ENCODE results near the gene AGAP1.

- TF ChIP-seq, protein P1, sequence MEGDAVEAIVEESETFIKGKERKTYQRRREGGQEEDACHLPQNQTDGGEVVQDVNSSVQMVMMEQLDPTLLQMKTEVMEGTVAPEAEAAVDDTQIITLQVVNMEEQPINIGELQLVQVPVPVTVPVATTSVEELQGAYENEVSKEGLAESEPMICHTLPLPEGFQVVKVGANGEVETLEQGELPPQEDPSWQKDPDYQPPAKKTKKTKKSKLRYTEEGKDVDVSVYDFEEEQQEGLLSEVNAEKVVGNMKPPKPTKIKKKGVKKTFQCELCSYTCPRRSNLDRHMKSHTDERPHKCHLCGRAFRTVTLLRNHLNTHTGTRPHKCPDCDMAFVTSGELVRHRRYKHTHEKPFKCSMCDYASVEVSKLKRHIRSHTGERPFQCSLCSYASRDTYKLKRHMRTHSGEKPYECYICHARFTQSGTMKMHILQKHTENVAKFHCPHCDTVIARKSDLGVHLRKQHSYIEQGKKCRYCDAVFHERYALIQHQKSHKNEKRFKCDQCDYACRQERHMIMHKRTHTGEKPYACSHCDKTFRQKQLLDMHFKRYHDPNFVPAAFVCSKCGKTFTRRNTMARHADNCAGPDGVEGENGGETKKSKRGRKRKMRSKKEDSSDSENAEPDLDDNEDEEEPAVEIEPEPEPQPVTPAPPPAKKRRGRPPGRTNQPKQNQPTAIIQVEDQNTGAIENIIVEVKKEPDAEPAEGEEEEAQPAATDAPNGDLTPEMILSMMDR (IDR thresholded peaks at IDR 0.05; ENCODE audit: low read depth, low read length, missing input control), result no peak
- no peak for TF ChIP-seq RAD21 (IDR thresholded peaks at IDR 0.05)
- TF ChIP-seq RXRA (IDR thresholded peaks at IDR 0.05), result no peak
- no peak for TF ChIP-seq SP1 (IDR thresholded peaks at IDR 0.05)
- no peak for TF ChIP-seq TAF1 (conservative IDR thresholded peaks at IDR 0.05)
- TF ChIP-seq HNF4G (IDR thresholded peaks at IDR 0.05), result no peak
- no peak for TF ChIP-seq REST (IDR thresholded peaks at IDR 0.05)
- TF ChIP-seq, protein P2, sequence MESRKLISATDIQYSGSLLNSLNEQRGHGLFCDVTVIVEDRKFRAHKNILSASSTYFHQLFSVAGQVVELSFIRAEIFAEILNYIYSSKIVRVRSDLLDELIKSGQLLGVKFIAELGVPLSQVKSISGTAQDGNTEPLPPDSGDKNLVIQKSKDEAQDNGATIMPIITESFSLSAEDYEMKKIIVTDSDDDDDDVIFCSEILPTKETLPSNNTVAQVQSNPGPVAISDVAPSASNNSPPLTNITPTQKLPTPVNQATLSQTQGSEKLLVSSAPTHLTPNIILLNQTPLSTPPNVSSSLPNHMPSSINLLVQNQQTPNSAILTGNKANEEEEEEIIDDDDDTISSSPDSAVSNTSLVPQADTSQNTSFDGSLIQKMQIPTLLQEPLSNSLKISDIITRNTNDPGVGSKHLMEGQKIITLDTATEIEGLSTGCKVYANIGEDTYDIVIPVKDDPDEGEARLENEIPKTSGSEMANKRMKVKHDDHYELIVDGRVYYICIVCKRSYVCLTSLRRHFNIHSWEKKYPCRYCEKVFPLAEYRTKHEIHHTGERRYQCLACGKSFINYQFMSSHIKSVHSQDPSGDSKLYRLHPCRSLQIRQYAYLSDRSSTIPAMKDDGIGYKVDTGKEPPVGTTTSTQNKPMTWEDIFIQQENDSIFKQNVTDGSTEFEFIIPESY (IDR thresholded peaks at IDR 0.05), result no peak
- TF ChIP-seq EGR1 (IDR thresholded peaks at IDR 0.05; ENCODE audit: low read depth in 2 of 2), result no peak
- no peak for TF ChIP-seq YY1 (IDR thresholded peaks at IDR 0.05)
These were observed 593.2 kb downstream of the AGAP1 start for GRCh38 chr2:236086971-236087465.

Measured in liver (tissue), 3 donors.